SK-N-SH (cell line): ENCODE measurements around the gene KLK3. TPM values are rescaled to one million over a fixed set of nuclear protein-coding genes. Genes with fewer than 3 reads are reported as not detected.

ENCODE experiments used
- CTCF ChIA-PET: fragments of 300-600, 350-600 bp; formaldehyde crosslinking; extraction: SDS; loops from one replicate; lab custom pipeline; 2021; lab: Yijun Ruan, JAX
- POLR2A ChIA-PET: fragments of 350-600 bp; sonication (Branson Sonifier 250); formaldehyde crosslinking; extraction: SDS; loops from one replicate; lab custom pipeline; 2020; ENCODE audit warnings: antibody characterized with exemption, inconsistent platforms; lab: Yijun Ruan, JAX
- DNase-seq: peaks from one replicate; pipeline ENCODE4 v3.0.0; 2012
- H2AFZ ChIP-seq: fragments of 200-600 bp; sonication (generic); 2 replicates; pipeline ENCODE4 v1.8.1; 2016; ENCODE audit warnings: antibody characterized with exemption, mild to moderate bottlenecking, low read depth
- H3F3A ChIP-seq: fragments of 200-600 bp; sonication (generic); replicated peaks from 2 replicates; pipeline ENCODE3; 2016; ENCODE audit warnings: antibody characterized with exemption, mild to moderate bottlenecking; ENCODE audit not compliant: insufficient read depth
- H3K27ac ChIP-seq, 2 experiments: fragments of 200-500 bp in 1 of 2; fragments of 200-600 bp in 1 of 2; sonication (Bioruptor generic) in 1 of 2; sonication (generic), shearing (Covaris generic) in 1 of 2; 2 replicates each; pipeline versions ENCODE4 v1.5.1 to v1.6.1; 2014 to 2016; ENCODE audit warnings: low read depth in 2 of 2, inconsistent platforms in 1 of 2, low read length in 1 of 2, mild to moderate bottlenecking in 1 of 2, mixed read lengths in 1 of 2
- H3K27me3 ChIP-seq: fragments of 200-600 bp; sonication (generic), shearing (Covaris generic); 2 replicates; pipeline ENCODE4 v1.6.1; 2016; ENCODE audit warnings: mixed run types; ENCODE audit not compliant: insufficient read depth
- H3K36me3 ChIP-seq, 2 experiments: fragments of 200-500 bp in 1 of 2; fragments of 200-600 bp in 1 of 2; sonication (Bioruptor generic) in 1 of 2; sonication (generic) in 1 of 2; replicated peaks in 1 of 2; 2 replicates each; pipeline versions ENCODE3 to v1.5.1; 2014 to 2016; ENCODE audit warnings: low read length in 1 of 2, mild to moderate bottlenecking in 1 of 2; ENCODE audit not compliant: insufficient read depth in 2 of 2, control insufficient read depth in 1 of 2
- H3K4me1 ChIP-seq, 2 experiments: fragments of 200-500 bp in 1 of 2; fragments of 200-600 bp in 1 of 2; sonication (Bioruptor generic) in 1 of 2; sonication (generic), shearing (Covaris generic) in 1 of 2; 2 replicates each; pipeline versions ENCODE4 v1.5.1 to v1.6.1; 2014 to 2016; ENCODE audit warnings: low read depth in 1 of 2, low read length in 1 of 2, mixed run types in 1 of 2; ENCODE audit not compliant: insufficient read depth in 2 of 2, control insufficient read depth in 1 of 2
- H3K4me2 ChIP-seq: fragments of 200-600 bp; sonication (generic), shearing (Covaris generic); 2 replicates; pipeline ENCODE4 v1.6.1; 2017; ENCODE audit warnings: mixed run types
- H3K4me3 ChIP-seq, 2 experiments: fragments of 200-500 bp in 1 of 2; fragments of 200-600 bp in 1 of 2; sonication (Bioruptor generic) in 1 of 2; sonication (generic), shearing (Covaris generic) in 1 of 2; 2 replicates each; pipeline versions ENCODE4 v1.5.1 to v1.8.1; 2014 to 2016; ENCODE audit warnings: low read depth in 2 of 2, inconsistent platforms in 1 of 2, low read length in 1 of 2, mild to moderate bottlenecking in 1 of 2, mixed read lengths in 1 of 2, moderate library complexity in 1 of 2
- H3K79me2 ChIP-seq: fragments of 200-600 bp; sonication (generic); 2 replicates; pipeline ENCODE4 v1.8.1; 2017; ENCODE audit warnings: mild to moderate bottlenecking; ENCODE audit not compliant: insufficient read depth
- H3K9ac ChIP-seq: fragments of 200-600 bp; sonication (generic); 2 replicates; pipeline ENCODE4 v1.6.1; 2017; ENCODE audit warnings: mixed run types
- H3K9me2 ChIP-seq: fragments of 200-600 bp; sonication (generic); 2 replicates; pipeline ENCODE4 v1.6.1; 2017; ENCODE audit warnings: mixed run types
- H3K9me3 ChIP-seq: fragments of 200-600 bp; sonication (generic); 2 replicates; pipeline ENCODE4 v1.6.1; 2017; ENCODE audit warnings: mixed run types, mild to moderate bottlenecking, moderate library complexity
- H4K20me1 ChIP-seq: fragments of 200-600 bp; sonication (generic); 2 replicates; pipeline ENCODE4 v1.6.1; 2017; ENCODE audit warnings: mild to moderate bottlenecking, mixed run types; ENCODE audit not compliant: insufficient read depth
- CHD2 ChIP-seq: fragments of 150-350 bp; IDR thresholded peaks from 2 replicates; pipeline ENCODE4 v1.6.1; 2018; ENCODE audit warnings: low read length; ENCODE audit not compliant: partially characterized antibody
- ELF1 ChIP-seq: IDR thresholded peaks from 2 replicates; pipeline ENCODE4 v1.4.0; 2012
- EP300 ChIP-seq, 2 experiments: IDR thresholded peaks; 2 replicates each; pipeline versions ENCODE4 v1.4.0 to v1.6.1; 2012; ENCODE audit warnings: borderline replicate concordance in 1 of 2, low read depth in 1 of 2, low read length in 1 of 2
- NRF1 ChIP-seq: IDR thresholded peaks from 2 replicates; pipeline ENCODE4 v1.6.1; 2012; ENCODE audit warnings: low read depth, mild to moderate bottlenecking, low read length
- RCOR1 ChIP-seq: fragments of 150-350 bp; IDR thresholded peaks from 2 replicates; pipeline ENCODE4 v1.6.1; 2017; ENCODE audit warnings: antibody characterized with exemption, low read length
- RFX5 ChIP-seq: IDR thresholded peaks from 2 replicates; pipeline ENCODE4 v1.6.1; 2012; ENCODE audit warnings: mild to moderate bottlenecking, improper control_type of control experiment, low read length
- RXRA ChIP-seq: IDR thresholded peaks from 2 replicates; pipeline ENCODE4 v1.4.0; 2012; ENCODE audit warnings: low read depth, mild to moderate bottlenecking, borderline replicate concordance
- SIN3A ChIP-seq: IDR thresholded peaks from 2 replicates; pipeline ENCODE4 v1.6.1; 2012; ENCODE audit warnings: low read depth, mild to moderate bottlenecking, low read length, moderate library complexity, borderline replicate concordance
- WGBS: methylation state at CpG from one replicate; pipeline ENCODE4 v1.1.6; 2017; ENCODE audit warnings: low lambda C conversion rate; 5-methylcytosine and 5-hydroxymethylcytosine counted together
- polyA plus RNA-seq, 3 experiments: library from polyadenylated mRNA; depleted of rRNA; stranded (reverse); fragments of >200 nt; gene quantifications; 2 replicates each; pipeline ENCODE4 v1.2.3, GENCODE V29; 2012
- TF ChIP-seq, protein P1 (sequence below): IDR thresholded peaks from 2 replicates; pipeline ENCODE4 v1.4.0; 2012; ENCODE audit warnings: low read depth
- TF ChIP-seq, protein P2 (sequence below): IDR thresholded peaks from 2 replicates; pipeline ENCODE4 v1.6.1; 2012; ENCODE audit warnings: mild to moderate bottlenecking, low read depth, low read length, moderate library complexity

Gene KLK3
- polyA plus RNA-seq, 1 of the 3 experiments (the other 2 are of a cell fraction), result not detected

DNA sequence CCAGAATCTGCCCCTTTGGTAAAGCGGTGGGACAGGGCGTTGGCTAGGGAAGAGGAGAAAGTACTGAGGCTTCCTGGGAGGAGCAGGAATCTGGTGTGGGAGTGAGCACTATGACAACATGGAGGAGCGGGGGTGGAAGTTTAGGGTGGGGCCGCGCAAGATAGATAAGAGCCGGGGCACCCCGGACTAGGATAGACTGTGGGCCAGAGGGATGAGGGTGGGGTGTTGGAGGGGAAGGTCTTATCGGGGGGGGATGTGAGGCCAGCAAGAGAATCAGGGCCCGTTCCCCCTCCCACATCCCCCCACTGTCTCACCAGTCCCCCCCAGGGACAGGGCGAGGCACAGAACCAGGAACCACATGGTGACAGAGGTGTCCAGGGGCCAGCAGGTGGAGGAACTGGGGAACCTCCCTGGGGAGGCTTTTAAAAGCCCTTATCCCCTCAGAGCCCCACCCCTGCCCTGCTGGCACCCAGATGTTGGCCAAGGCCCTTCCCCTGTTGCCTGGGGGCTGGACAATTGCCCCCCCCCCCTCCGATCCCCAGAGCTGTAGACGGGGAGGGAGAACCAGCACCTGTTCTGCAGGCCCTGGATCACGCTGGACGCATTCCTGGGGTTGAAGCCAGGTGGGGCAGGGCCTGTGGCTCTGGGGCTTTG, 31.2 kb upstream of the KLK3 start, which contains the start of gene KLK1:
Gene KLK1, minus strand, starts transcription at position 399 of the 654 bp plus-strand sequence. Its CDS starts 39 bp downstream, at position 360.
- CTCF ChIA-PET, result interaction anchor here (1.3 kb wide), 1 partner anchor 40 kb away, joined by 3 read pairs; no protein-coding TSS in a partner anchor
- POLR2A ChIA-PET, result no interaction called here
- no peaks in the 10 kb centered on the region for H3K79me2 ChIP-seq
- H3K9ac ChIP-seq, result no peak within 1 kb of the TSS
- H3K9me2 ChIP-seq, result no peaks in the 10 kb centered on the region
- H3K36me3 ChIP-seq, result no peaks in the 10 kb centered on the region
- H3K4me2 ChIP-seq, result no peak within 1 kb of the TSS
- DNase-seq, result no peak
- peaks cover 0 to under 1% of the 10 kb centered on the region in 2 experiments; a peak in 1 of 4 replicates for H3K4me1 ChIP-seq
- no peaks in the 10 kb centered on the region for H3K9me3 ChIP-seq
- H3K27ac ChIP-seq, result no peak within 1 kb of the TSS
- no peak within 1 kb of the TSS for H3K4me3 ChIP-seq
- TF ChIP-seq, protein P1, sequence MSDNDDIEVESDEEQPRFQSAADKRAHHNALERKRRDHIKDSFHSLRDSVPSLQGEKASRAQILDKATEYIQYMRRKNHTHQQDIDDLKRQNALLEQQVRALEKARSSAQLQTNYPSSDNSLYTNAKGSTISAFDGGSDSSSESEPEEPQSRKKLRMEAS, result no peak
- TF ChIP-seq RFX5, result no peak
- TF ChIP-seq RXRA, result no peak
- no peak for TF ChIP-seq EP300 (IDR thresholded peaks at IDR 0.05; ENCODE audit: borderline replicate concordance in 1 of 2, low read depth in 1 of 2, low read length in 1 of 2)
- TF ChIP-seq, protein P2, sequence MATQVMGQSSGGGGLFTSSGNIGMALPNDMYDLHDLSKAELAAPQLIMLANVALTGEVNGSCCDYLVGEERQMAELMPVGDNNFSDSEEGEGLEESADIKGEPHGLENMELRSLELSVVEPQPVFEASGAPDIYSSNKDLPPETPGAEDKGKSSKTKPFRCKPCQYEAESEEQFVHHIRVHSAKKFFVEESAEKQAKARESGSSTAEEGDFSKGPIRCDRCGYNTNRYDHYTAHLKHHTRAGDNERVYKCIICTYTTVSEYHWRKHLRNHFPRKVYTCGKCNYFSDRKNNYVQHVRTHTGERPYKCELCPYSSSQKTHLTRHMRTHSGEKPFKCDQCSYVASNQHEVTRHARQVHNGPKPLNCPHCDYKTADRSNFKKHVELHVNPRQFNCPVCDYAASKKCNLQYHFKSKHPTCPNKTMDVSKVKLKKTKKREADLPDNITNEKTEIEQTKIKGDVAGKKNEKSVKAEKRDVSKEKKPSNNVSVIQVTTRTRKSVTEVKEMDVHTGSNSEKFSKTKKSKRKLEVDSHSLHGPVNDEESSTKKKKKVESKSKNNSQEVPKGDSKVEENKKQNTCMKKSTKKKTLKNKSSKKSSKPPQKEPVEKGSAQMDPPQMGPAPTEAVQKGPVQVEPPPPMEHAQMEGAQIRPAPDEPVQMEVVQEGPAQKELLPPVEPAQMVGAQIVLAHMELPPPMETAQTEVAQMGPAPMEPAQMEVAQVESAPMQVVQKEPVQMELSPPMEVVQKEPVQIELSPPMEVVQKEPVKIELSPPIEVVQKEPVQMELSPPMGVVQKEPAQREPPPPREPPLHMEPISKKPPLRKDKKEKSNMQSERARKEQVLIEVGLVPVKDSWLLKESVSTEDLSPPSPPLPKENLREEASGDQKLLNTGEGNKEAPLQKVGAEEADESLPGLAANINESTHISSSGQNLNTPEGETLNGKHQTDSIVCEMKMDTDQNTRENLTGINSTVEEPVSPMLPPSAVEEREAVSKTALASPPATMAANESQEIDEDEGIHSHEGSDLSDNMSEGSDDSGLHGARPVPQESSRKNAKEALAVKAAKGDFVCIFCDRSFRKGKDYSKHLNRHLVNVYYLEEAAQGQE, result no peak
- TF ChIP-seq CHD2, result no peak
- 36% methylated on average over 10 of the region's 14 CpGs for WGBS
- H3K27me3 ChIP-seq, result peaks cover 47% of the 10 kb centered on the region
- no peaks in the 10 kb centered on the region for H4K20me1 ChIP-seq
- no peaks in the 10 kb centered on the region for H3F3A ChIP-seq
- H2AFZ ChIP-seq, result no peak within 1 kb of the TSS

DNA sequence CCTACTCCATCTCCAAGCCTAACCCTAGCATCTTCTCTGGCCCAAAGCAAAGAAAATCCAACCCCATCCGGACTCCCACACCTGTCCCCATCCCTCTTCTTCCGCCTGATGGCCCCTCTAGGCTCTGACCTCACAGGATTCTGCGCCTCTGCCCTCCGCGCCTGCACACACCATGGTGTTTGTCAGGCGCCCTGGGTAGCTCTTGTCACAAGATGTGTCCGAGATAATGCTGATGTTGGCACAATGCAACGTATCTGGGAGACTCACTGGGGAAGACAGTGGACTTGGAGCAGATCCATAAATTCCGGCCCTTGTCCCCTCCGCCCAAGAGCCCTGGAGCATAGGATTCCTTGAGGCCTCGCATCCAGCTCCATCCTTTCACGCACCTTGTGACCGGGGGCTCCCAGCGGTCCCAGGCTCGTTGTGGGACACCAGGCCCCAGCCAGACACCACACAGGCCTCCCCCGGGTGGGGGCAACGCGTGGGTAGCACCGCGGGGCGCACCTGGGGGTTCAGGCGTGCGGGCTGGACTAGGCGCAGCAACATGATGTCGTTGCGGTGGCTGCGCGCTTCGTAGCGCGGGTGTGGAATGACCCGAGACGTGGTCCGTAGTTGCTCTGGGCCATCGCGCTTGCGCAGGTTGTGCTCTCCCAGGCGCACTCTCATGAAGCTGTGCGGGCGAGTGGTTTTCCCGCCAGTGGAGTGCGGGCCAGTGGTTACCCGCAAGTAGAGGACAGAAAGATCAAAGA, 28.0 kb upstream of the KLK3 start:
- H3F3A ChIP-seq, result no peaks in the 10 kb centered on the region
- 70% methylated on average over 36 of the region's 43 CpGs for WGBS
- no peaks in the 10 kb centered on the region for H4K20me1 ChIP-seq
- no peak overlapping the region for H2AFZ ChIP-seq
- no peak overlapping the region for H3K4me3 ChIP-seq
- no peak overlapping the region for H3K9ac ChIP-seq
- no peaks in the 10 kb centered on the region for H3K4me1 ChIP-seq
- no peaks in the 10 kb centered on the region for H3K36me3 ChIP-seq
- H3K9me2 ChIP-seq, result no peaks in the 10 kb centered on the region
- ChIA-PET CTCF (interaction anchor here (0.9 kb wide), 1 partner anchor 96 kb away, joined by 3 read pairs; no protein-coding TSS in a partner anchor), POLR2A (no interaction called here)
- no peak for DNase-seq
- no peak overlapping the region for H3K4me2 ChIP-seq
- no peak overlapping the region for H3K27ac ChIP-seq
- TF ChIP-seq NRF1 (no peak), RCOR1 (no peak), ELF1 (no peak), SIN3A (no peak)
- no peaks in the 10 kb centered on the region for H3K79me2 ChIP-seq
- peaks cover 24% of the 10 kb centered on the region for H3K27me3 ChIP-seq
- H3K9me3 ChIP-seq, result no peaks in the 10 kb centered on the region
